ENCODE results near the gene SART3.

SART3 gene

GRCh38 chr12:108543652-108544051, 17.3 kb downstream of the SART3 start:
- Histone ChIP-seq H3K4me3 (ENCODE audit: insufficient read depth, low read depth, low read length) (no peak overlapping the region), H3K4me1 (ENCODE audit: control insufficient read depth, insufficient read depth, low read length) (no peaks in the 10 kb centered on the region), H3K36me3 (ENCODE audit: control insufficient read depth, insufficient read depth, low read length) (peaks cover 42% of the 10 kb centered on the region), H3K9me3 (ENCODE audit: control insufficient read depth, low read length) (no peaks in the 10 kb centered on the region), H3K27ac (ENCODE audit: insufficient read depth, low read depth, low read length, poor library complexity, severe bottlenecking) (no peak overlapping the region), H3K27me3 (ENCODE audit: control insufficient read depth, insufficient read depth, low read length, poor library complexity, severe bottlenecking) (no peaks in the 10 kb centered on the region)
- 94 to 96% methylated on average over 3 of the region's 3 CpGs for WGBS, 2 experiments

- Histone ChIP-seq H3K27ac (ENCODE audit: insufficient read depth, low read depth, low read length, poor library complexity, severe bottlenecking) (no peak overlapping the region), H3K27me3 (ENCODE audit: control insufficient read depth, insufficient read depth, low read length, poor library complexity, severe bottlenecking) (no peaks in the 10 kb centered on the region), H3K9me3 (ENCODE audit: control insufficient read depth, low read length) (no peaks in the 10 kb centered on the region), H3K4me1 (ENCODE audit: control insufficient read depth, insufficient read depth, low read length) (no peaks in the 10 kb centered on the region), H3K36me3 (ENCODE audit: control insufficient read depth, insufficient read depth, low read length) (peaks cover 38% of the 10 kb centered on the region), H3K4me3 (ENCODE audit: insufficient read depth, low read depth, low read length) (no peak overlapping the region)
- 95% methylated on average over 3 to 4 of the region's 4 CpGs for whole genome bisulfite sequencing, 2 experiments
These were observed 18.7 kb downstream of the SART3 start for GRCh38 chr12:108542320-108542719.

GRCh38 chr12:108538616-108539195, 22.3 kb downstream of the SART3 start:
- WGBS, 2 experiments, result 95 to 96% methylated on average over 10 of the region's 10 CpGs
- Histone ChIP-seq H3K27ac (ENCODE audit: insufficient read depth, low read depth, low read length, poor library complexity, severe bottlenecking) (no peak overlapping the region), H3K9me3 (ENCODE audit: control insufficient read depth, low read length) (no peaks in the 10 kb centered on the region), H3K4me1 (ENCODE audit: control insufficient read depth, insufficient read depth, low read length) (no peaks in the 10 kb centered on the region), H3K36me3 (ENCODE audit: control insufficient read depth, insufficient read depth, low read length) (peaks cover 31% of the 10 kb centered on the region), H3K27me3 (ENCODE audit: control insufficient read depth, insufficient read depth, low read length, poor library complexity, severe bottlenecking) (no peaks in the 10 kb centered on the region), H3K4me3 (ENCODE audit: insufficient read depth, low read depth, low read length) (no peak overlapping the region)

- no peak overlapping the region for H3K4me3 ChIP-seq (ENCODE audit: insufficient read depth, low read depth, low read length)
- H3K27me3 ChIP-seq (ENCODE audit: control insufficient read depth, insufficient read depth, low read length, poor library complexity, severe bottlenecking), result no peaks in the 10 kb centered on the region
- H3K27ac ChIP-seq (ENCODE audit: insufficient read depth, low read depth, low read length, poor library complexity, severe bottlenecking), result no peak overlapping the region
- no peaks in the 10 kb centered on the region for H3K4me1 ChIP-seq (ENCODE audit: control insufficient read depth, insufficient read depth, low read length)
- H3K9me3 ChIP-seq (ENCODE audit: control insufficient read depth, low read length), result no peaks in the 10 kb centered on the region
- 88 to 89% methylated on average over 6 of the region's 6 CpGs for WGBS, 2 experiments
- H3K36me3 ChIP-seq (ENCODE audit: control insufficient read depth, insufficient read depth, low read length), result peaks cover 28% of the 10 kb centered on the region
These were observed 22.8 kb downstream of the SART3 start for GRCh38 chr12:108538146-108538545.

GRCh38 chr12:108531929-108532848, 28.8 kb downstream of the SART3 start:
- Histone ChIP-seq H3K27ac (ENCODE audit: insufficient read depth, low read depth, low read length, poor library complexity, severe bottlenecking) (no peak overlapping the region), H3K9me3 (ENCODE audit: control insufficient read depth, low read length) (no peaks in the 10 kb centered on the region), H3K27me3 (ENCODE audit: control insufficient read depth, insufficient read depth, low read length, poor library complexity, severe bottlenecking) (no peaks in the 10 kb centered on the region), H3K36me3 (ENCODE audit: control insufficient read depth, insufficient read depth, low read length) (peaks cover 41% of the 10 kb centered on the region), H3K4me1 (ENCODE audit: control insufficient read depth, insufficient read depth, low read length) (no peaks in the 10 kb centered on the region), H3K4me3 (ENCODE audit: insufficient read depth, low read depth, low read length) (no peak overlapping the region)
- 93 to 95% methylated on average over 15 of the region's 15 CpGs for WGBS, 2 experiments

- Histone ChIP-seq H3K36me3 (ENCODE audit: control insufficient read depth, insufficient read depth, low read length) (peaks cover 41% of the 10 kb centered on the region), H3K27ac (ENCODE audit: insufficient read depth, low read depth, low read length, poor library complexity, severe bottlenecking) (no peak overlapping the region), H3K4me3 (ENCODE audit: insufficient read depth, low read depth, low read length) (no peak overlapping the region), H3K9me3 (ENCODE audit: control insufficient read depth, low read length) (no peaks in the 10 kb centered on the region), H3K4me1 (ENCODE audit: control insufficient read depth, insufficient read depth, low read length) (peaks cover 3% of the 10 kb centered on the region), H3K27me3 (ENCODE audit: control insufficient read depth, insufficient read depth, low read length, poor library complexity, severe bottlenecking) (no peaks in the 10 kb centered on the region)
- WGBS, 2 experiments, result 92 to 95% methylated on average over 9 of the region's 9 CpGs
These were observed 30.8 kb downstream of the SART3 start for GRCh38 chr12:108530161-108530560.

- H3K4me3 ChIP-seq (ENCODE audit: insufficient read depth, low read depth, low read length), result no peak overlapping the region
- no peaks in the 10 kb centered on the region for H3K9me3 ChIP-seq (ENCODE audit: control insufficient read depth, low read length)
- WGBS, 2 experiments, result 89% methylated on average over 6 of the region's 6 CpGs
- H3K36me3 ChIP-seq (ENCODE audit: control insufficient read depth, insufficient read depth, low read length), result peaks cover 56% of the 10 kb centered on the region
- H3K27ac ChIP-seq (ENCODE audit: insufficient read depth, low read depth, low read length, poor library complexity, severe bottlenecking), result peak overlapping the region; percentile 84
- peaks cover 3% of the 10 kb centered on the region for H3K4me1 ChIP-seq (ENCODE audit: control insufficient read depth, insufficient read depth, low read length)
- H3K27me3 ChIP-seq (ENCODE audit: control insufficient read depth, insufficient read depth, low read length, poor library complexity, severe bottlenecking), result no peaks in the 10 kb centered on the region
These were observed 33.8 kb downstream of the SART3 start for GRCh38 chr12:108527166-108527496.

GRCh38 chr12:108526482-108527165, 34.3 kb downstream of the SART3 start:
- H3K4me1 ChIP-seq (ENCODE audit: control insufficient read depth, insufficient read depth, low read length), result peaks cover 3% of the 10 kb centered on the region
- peak overlapping the region; percentile 84 for H3K27ac ChIP-seq (ENCODE audit: insufficient read depth, low read depth, low read length, poor library complexity, severe bottlenecking)
- H3K4me3 ChIP-seq (ENCODE audit: insufficient read depth, low read depth, low read length), result no peak overlapping the region
- 61 to 65% methylated on average over 10 of the region's 10 CpGs for WGBS, 2 experiments
- peaks cover 51% of the 10 kb centered on the region for H3K36me3 ChIP-seq (ENCODE audit: control insufficient read depth, insufficient read depth, low read length)
- no peaks in the 10 kb centered on the region for H3K27me3 ChIP-seq (ENCODE audit: control insufficient read depth, insufficient read depth, low read length, poor library complexity, severe bottlenecking)
- H3K9me3 ChIP-seq (ENCODE audit: control insufficient read depth, low read length), result no peaks in the 10 kb centered on the region

GRCh38 chr12:108525681-108526080, 35.3 kb downstream of the SART3 start:
- Histone ChIP-seq H3K36me3 (ENCODE audit: control insufficient read depth, insufficient read depth, low read length) (peaks cover 50% of the 10 kb centered on the region), H3K4me3 (ENCODE audit: insufficient read depth, low read depth, low read length) (no peak overlapping the region), H3K27ac (ENCODE audit: insufficient read depth, low read depth, low read length, poor library complexity, severe bottlenecking) (no peak overlapping the region), H3K27me3 (ENCODE audit: control insufficient read depth, insufficient read depth, low read length, poor library complexity, severe bottlenecking) (no peaks in the 10 kb centered on the region), H3K4me1 (ENCODE audit: control insufficient read depth, insufficient read depth, low read length) (peaks cover 3% of the 10 kb centered on the region), H3K9me3 (ENCODE audit: control insufficient read depth, low read length) (no peaks in the 10 kb centered on the region)
- 82 to 85% methylated on average over 5 of the region's 5 CpGs for WGBS, 2 experiments

- peaks cover 58% of the 10 kb centered on the region for H3K36me3 ChIP-seq (ENCODE audit: control insufficient read depth, insufficient read depth, low read length)
- no peak overlapping the region for H3K27ac ChIP-seq (ENCODE audit: insufficient read depth, low read depth, low read length, poor library complexity, severe bottlenecking)
- no peak overlapping the region for H3K4me3 ChIP-seq (ENCODE audit: insufficient read depth, low read depth, low read length)
- WGBS, 2 experiments, result 95% methylated on average over 13 to 14 of the region's 14 CpGs
- H3K9me3 ChIP-seq (ENCODE audit: control insufficient read depth, low read length), result no peaks in the 10 kb centered on the region
- peaks cover 3% of the 10 kb centered on the region for H3K4me1 ChIP-seq (ENCODE audit: control insufficient read depth, insufficient read depth, low read length)
- no peaks in the 10 kb centered on the region for H3K27me3 ChIP-seq (ENCODE audit: control insufficient read depth, insufficient read depth, low read length, poor library complexity, severe bottlenecking)
These were observed 37.6 kb downstream of the SART3 start for GRCh38 chr12:108523365-108523764.

Measured in ectodermal cell (in vitro differentiated cells).